NCI-H2196 (cell line): Measurements from ENCODE around the gene UBASH3A.

Experiments used
- DNase-seq: peaks from one replicate; lab custom pipeline; 2025; ENCODE audit not compliant: unreplicated experiment; lab: John Stamatoyannopoulos, UW

UBASH3A gene

GRCh38 chr21:42480736-42481135 lies 77.0 kb downstream of the UBASH3A start:
- DNase-seq, result no peak

- no peak for DNase-seq
Observed at GRCh38 chr21:42481169-42481568, 77.5 kb downstream of the UBASH3A start.

DNA sequence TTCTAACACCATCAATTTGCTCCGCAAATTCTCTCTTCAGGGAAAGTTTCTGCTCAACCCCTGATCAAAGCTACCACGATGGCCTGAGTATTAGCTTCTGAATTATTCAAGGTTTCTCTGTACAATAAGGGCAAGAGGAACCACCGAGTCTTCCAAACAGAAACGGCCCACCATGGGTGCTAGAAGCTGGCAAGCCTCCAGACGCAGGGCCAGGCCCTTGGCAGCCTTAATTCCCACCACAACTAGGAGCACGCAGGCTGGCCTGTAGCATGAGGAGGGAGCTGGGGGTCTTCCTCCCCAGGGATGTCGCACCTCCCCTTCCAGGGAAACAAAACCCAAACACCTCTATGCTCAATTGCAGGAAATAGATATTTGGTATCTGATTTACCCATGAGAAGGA lies 81.3 kb downstream of the UBASH3A start:
- no peak for DNase-seq

- DNase-seq, result no peak
Observed at GRCh38 chr21:42486072-42486471, 82.4 kb downstream of the UBASH3A start.

- no peak for DNase-seq
Observed at GRCh38 chr21:42486531-42486930, 82.8 kb downstream of the UBASH3A start.

DNA sequence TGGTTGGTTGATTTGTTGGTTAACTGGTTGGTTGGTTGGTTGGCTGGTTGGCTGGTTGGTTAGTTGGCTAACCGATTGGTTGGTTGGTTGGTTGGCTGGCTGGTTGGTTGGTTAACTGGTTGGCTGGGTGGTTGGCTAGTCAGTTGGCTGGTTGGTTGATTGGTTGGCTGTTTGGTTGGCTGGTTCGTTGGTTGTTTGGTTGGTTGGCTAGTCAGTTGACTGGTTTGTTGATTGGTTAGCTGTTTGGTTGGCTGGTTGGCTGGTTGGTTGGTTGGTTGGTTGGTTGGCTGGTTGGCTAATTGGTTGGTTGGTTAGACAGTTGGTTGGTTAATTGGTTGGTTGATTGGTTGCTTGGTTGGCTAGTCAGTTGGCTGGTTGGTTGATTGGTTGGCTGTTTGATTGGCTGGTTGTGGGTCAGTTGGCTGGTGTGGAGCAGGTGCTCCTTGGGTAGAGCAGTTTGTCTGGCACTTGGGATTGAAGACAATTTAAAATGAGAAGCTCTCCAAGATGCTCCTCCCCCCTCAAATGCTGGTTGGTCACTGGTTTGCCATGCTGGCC lies 85.4 kb downstream of the UBASH3A start:
- DNase-seq, result no peak

- DNase-seq, result no peak
Observed at GRCh38 chr21:42489991-42490390, 86.3 kb downstream of the UBASH3A start.

DNA sequence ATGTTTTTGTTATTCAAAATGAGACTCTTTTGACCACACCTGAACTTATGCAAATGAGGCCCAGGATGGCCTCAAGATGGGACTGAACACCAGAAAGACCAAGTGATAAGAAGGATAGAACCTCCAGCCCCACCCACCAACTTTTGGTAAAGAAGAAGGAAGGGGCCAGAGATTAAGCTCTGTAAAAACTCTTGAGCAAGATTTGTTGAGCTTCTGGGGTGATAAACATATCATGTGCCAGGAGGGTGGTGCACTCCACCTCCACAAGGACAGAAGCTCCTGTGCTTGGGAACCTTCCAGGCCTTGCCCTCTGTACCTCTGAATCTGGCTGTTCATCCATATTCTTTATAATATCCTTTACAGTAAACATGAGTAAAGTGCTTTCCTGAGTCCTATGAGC lies 87.0 kb downstream of the UBASH3A start:
- no peak for DNase-seq

GRCh38 chr21:42491328-42491727 lies 87.6 kb downstream of the UBASH3A start:
- no peak for DNase-seq

GRCh38 chr21:42492201-42492600 lies 88.5 kb downstream of the UBASH3A start:
- no peak for DNase-seq

DNA sequence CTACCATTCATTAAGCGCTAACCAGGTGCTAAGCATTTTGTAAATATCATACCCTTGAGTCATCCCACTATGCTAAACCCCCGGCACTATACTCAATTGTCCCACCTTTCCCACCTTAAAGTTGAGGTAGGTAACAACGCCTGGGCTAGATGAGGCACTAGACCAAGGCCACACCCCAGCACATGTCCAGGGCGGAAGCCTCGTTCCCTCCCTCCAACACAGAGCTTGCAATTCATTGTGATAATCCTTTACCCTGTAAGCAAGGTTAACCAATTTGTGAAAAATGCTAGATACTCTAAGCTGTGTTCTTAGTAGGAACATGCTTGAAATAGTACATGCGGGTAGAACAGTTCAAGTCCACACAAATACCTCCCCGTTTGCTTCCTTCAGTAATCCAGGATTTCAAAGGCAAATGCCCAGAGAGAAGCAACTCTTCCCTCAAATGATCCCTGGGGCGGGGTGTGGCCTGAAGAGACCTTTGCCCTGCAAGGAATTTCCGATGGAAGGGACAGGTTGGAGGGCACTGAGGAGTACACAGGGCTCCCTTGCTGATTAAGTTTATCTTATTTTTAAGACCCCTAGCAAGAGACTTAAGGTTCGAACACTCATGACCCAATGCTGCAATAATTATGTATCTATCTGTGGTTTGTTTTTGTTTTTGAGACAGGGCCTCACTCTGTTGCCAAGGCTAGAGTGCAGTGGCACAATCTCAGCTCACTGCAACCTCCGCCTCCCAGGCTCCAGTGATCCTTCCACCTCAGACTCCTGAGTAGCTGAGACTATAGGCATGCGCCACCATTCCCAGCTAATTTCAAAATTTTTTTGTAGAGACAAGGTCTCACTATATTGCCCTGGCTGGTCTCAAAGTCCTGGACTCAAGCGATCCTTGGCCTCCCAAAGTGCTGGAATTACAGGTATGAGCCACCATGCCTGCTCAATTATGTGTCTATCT lies 89.7 kb downstream of the UBASH3A start:
- DNase-seq, result no peak

DNA sequence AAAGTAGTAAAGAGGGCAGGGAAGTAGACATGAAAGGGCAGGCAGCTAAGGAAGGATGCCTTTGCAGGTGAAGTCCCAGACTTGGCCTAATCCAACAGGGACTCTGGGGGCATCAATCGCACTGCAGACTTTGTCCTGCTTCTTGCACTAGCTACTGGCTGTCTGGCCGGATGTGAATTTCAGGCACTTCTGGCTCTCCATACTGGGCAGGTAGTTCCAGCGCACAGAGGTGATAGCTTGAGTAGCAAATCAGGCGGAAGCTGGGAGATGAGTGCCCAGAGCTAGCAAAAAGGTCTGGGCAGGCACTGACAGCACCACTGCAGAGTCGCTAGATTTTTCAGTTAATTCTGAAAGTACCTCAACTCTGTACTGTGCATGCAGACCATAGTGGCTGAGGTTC lies 91.3 kb downstream of the UBASH3A start:
- DNase-seq, result no peak

DNA sequence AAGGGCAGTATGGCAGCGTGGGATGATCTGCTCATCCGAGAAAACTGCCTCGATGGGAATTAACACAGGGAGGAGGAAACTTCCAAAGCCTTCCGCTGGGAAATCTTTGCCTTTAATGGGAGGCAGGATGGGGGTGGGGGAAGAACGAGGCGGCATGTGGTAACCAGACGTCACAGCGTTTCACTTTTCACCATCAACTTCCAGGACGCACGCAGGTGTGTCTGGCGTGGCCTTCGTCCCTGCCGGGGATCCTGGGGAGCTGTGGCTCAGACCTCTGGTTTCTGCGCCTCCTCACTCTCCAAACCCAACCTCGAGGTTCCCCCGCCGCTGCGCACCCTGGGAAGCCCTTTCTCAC lies 92.0 kb downstream of the UBASH3A start:
- DNase-seq, result peak; percentile 63

GRCh38 chr21:42496120-42496838 lies 92.6 kb downstream of the UBASH3A start, which contains the start of gene RSPH1:
Gene RSPH1 (minus strand): TSS chr21:42496224. CDS start chr21:42496186, 38 bp downstream.
- peak; percentile 99 for DNase-seq

DNA sequence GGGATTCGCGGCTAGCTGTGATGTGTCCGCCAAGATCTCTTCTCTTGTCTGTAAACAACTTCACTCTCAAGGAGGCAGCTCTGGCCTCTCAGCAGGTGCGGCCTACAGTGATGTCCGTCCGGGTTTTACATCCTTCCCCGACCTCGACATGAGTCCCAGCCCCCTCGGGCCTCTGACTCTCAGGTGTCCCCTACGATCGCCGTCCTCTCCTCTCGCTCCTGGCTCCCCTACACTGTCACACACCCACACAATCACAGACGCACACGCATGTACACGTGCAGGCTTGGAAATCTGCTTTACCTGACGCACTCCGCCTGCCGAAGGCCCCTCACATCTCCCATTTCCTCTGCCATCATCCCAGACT lies 93.1 kb downstream of the UBASH3A start:
- DNase-seq, result peak; percentile 56
